ENCODE results near the gene MRPL24.

The MRPL24 gene

DNA sequence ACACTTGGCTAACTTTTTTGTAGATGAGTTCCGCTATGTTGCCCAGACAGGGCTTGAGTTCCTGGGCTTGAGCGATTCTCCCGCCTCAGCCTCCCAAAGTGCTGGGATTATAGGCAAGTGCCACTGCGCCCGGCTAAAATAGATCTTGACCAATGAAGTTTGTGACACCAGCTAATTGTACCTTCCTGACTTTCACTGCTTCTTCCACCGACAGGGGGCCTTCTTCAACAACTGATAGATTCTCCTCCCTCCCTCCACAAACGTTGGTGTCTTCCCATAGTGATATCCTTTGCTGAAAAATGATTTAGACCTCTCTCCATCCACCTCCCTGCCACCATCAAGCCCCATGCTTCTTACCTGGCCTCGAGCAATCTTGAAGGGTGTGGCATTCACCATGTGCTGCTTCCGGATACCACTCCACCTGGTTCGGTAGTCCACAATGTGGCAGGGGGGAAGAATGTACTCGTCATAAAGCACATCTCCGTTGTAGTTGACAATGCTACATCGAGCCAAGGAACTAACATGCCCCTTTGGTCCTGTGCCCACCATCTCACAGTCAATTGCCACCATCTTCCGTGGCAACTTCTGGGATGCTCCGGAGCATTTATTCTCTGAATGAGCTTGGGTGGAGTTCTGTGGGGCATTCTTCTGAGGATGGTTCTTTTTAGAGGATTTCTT, 14.2 kb downstream of the MRPL24 start:
- peak; percentile 53 for DNase-seq (ENCODE audit: low spot score)
- Mint-ChIP-seq H3K27ac (peak overlapping the region; percentile 99), H3K9me3 (no peaks in the 10 kb centered on the region), H3K4me1 (ENCODE audit: low read depth) (peaks cover 31% of the 10 kb centered on the region), H3K27me3 (ENCODE audit: low read depth) (no peaks in the 10 kb centered on the region), H3K36me3 (ENCODE audit: low read depth) (peaks cover 24% of the 10 kb centered on the region), H3K4me3 (no peak overlapping the region)

DNA sequence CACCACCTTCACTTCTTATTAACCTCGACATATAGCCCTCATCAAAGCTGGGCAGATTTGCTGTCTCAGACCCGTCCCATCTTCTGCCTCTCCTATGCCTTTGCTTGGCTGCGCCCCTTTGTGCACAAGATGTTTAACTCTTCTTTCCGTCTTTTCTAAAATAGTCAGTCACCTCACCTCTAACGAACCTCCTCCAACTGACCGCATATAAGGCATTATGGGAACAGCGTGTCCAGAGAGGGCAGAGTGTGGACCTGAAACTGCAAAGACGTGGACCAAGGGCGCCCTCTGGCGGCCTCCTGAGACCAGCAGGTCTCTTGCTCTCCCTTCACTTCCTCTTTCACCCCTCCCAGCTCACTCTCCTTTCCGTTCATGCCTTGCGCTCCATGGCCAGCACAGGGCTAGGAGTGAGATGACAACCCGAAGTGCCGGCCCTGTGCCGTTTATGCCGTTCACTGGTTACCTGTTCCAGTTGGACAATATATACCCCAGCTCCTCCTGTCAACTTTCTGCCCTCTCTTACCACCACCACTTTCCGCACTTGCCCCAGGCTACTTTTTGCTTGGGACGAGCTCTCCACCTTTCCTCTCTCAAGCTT, 15.1 kb downstream of the MRPL24 start:
- Mint-ChIP-seq H3K27me3 (ENCODE audit: low read depth) (no peaks in the 10 kb centered on the region), H3K27ac (no peak overlapping the region), H3K4me3 (no peak overlapping the region), H3K36me3 (ENCODE audit: low read depth) (peaks cover 29% of the 10 kb centered on the region), H3K4me1 (ENCODE audit: low read depth) (peaks cover 27% of the 10 kb centered on the region), H3K9me3 (no peaks in the 10 kb centered on the region)
- DNase-seq (ENCODE audit: low spot score): peak; percentile 78

DNA sequence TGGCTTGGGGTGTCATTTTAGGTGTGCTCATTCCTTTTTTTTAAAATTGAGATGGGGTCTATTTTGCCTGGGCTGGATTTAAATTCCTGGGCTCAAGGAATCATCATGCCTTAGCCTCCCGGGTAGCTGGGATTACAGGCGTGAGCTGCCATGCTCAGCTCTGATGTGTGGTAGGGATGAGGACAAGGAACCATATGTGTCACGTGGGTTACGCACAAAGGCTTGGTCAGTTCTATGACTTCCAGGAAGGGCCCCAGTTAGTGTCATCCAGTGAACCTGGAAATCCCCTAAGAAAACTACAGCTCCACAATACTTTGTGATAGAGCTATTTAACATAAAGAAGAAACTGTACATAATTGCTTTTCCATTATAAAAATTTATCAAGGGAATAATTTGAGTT, 19.4 kb downstream of the MRPL24 start:
- no peaks in the 10 kb centered on the region for H3K27me3 Mint-ChIP-seq (ENCODE audit: low read depth)
- H3K4me1 Mint-ChIP-seq (ENCODE audit: low read depth): peaks cover 11% of the 10 kb centered on the region
- no peak overlapping the region for H3K4me3 Mint-ChIP-seq
- H3K9me3 Mint-ChIP-seq: no peaks in the 10 kb centered on the region
- H3K27ac Mint-ChIP-seq: no peak overlapping the region
- H3K36me3 Mint-ChIP-seq (ENCODE audit: low read depth): peaks cover 39% of the 10 kb centered on the region
- DNase-seq (ENCODE audit: low spot score): no peak

DNA sequence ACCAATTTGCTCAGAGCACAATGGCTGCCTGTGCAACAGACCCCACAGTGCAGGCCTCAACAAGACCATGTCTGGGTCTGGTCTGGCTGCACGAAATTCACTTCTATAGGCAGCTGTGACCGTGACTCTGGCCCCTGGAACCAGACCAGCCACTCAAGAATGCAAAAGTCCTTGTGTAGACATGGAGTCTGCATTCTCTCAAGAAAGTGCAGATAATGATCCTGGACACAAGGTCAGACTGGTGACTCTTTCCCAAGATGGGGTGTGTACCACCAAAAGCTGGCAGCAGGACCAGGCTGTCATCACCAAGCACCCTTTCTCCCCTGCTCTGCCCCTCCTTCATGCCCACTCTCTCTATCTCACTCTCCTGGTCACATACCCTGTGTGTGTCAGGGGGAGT, 19.8 kb downstream of the MRPL24 start:
- Mint-ChIP-seq H3K9me3 (no peaks in the 10 kb centered on the region), H3K27me3 (ENCODE audit: low read depth) (no peaks in the 10 kb centered on the region), H3K4me1 (ENCODE audit: low read depth) (peaks cover 11% of the 10 kb centered on the region), H3K27ac (no peak overlapping the region), H3K4me3 (no peak overlapping the region), H3K36me3 (ENCODE audit: low read depth) (peaks cover 39% of the 10 kb centered on the region)
- no peak for DNase-seq (ENCODE audit: low spot score)

DNA sequence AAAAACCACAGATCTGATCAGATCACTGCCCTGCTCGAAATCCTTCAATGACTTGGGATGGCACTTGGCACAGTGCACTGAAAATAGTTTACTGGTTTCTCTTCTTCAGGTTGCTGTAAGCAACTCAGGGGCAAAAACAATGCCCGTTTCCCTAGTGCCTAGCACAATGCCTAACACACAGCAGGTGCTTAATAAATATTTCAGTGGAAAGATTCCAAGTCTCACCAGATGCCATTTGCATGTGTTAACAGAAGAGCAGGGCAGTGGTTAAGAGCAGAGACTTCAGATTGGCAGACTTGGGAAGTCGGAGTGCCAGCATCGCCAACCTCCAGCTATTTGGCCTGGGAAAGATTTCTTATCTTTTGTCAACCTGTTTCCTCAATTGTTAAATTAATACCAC, 23.5 kb downstream of the MRPL24 start:
- no peak for DNase-seq (ENCODE audit: low spot score)
- no peak overlapping the region for H3K27ac Mint-ChIP-seq
- H3K9me3 Mint-ChIP-seq: no peaks in the 10 kb centered on the region
- no peak overlapping the region for H3K4me3 Mint-ChIP-seq
- no peaks in the 10 kb centered on the region for H3K27me3 Mint-ChIP-seq (ENCODE audit: low read depth)
- H3K4me1 Mint-ChIP-seq (ENCODE audit: low read depth): no peaks in the 10 kb centered on the region
- peaks cover 22% of the 10 kb centered on the region for H3K36me3 Mint-ChIP-seq (ENCODE audit: low read depth)

DNA sequence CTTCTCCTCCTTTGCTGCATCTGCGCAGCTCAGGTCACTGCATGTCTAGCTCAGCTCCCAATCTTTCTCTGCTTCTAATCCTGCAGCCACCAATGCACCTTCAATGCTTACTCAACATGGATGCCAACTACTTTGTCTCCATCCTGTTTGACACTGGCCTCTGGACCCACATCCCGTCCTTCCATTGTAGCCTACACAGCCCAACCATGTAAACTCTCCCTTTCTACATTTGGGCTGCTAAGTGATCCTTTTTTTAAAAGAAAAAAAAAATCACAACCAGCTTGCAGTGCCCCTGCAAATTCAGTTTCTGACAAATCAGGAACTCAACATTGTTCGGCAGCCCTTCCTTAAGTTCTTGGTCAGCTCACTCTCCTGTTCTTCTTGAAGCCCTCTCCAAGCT, 26.1 kb downstream of the MRPL24 start:
- no peak for DNase-seq (ENCODE audit: low spot score)
- no peak overlapping the region for H3K27ac Mint-ChIP-seq
- H3K27me3 Mint-ChIP-seq (ENCODE audit: low read depth): no peaks in the 10 kb centered on the region
- H3K4me3 Mint-ChIP-seq: no peak overlapping the region
- no peaks in the 10 kb centered on the region for H3K9me3 Mint-ChIP-seq
- peaks cover 11% of the 10 kb centered on the region for H3K36me3 Mint-ChIP-seq (ENCODE audit: low read depth)
- no peaks in the 10 kb centered on the region for H3K4me1 Mint-ChIP-seq (ENCODE audit: low read depth)

DNA sequence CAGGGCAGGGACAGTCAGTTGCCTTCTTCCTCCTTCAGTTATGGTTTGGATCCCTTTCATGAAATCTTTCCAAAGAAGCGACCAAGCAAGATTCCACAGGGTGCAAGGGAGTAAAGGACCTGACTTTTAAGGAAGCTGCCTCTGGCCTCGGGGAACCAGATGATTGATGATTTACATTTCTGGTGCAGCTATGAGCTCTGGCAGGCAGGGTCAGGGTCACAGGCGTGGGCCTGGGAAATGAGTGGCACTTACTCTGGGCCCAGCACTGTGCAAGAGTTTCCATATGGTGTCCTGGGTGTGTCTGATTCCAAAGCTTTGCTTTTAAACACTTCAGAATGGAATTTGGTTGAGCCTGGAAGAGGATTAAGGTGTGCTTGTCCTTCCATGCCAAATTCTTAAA, 28.3 kb downstream of the MRPL24 start:
- Mint-ChIP-seq H3K27ac (no peak overlapping the region), H3K9me3 (no peaks in the 10 kb centered on the region), H3K36me3 (ENCODE audit: low read depth) (peaks cover 9% of the 10 kb centered on the region), H3K27me3 (ENCODE audit: low read depth) (peaks cover 8% of the 10 kb centered on the region), H3K4me1 (ENCODE audit: low read depth) (no peaks in the 10 kb centered on the region), H3K4me3 (no peak overlapping the region)
- no peak for DNase-seq (ENCODE audit: low spot score)

DNA sequence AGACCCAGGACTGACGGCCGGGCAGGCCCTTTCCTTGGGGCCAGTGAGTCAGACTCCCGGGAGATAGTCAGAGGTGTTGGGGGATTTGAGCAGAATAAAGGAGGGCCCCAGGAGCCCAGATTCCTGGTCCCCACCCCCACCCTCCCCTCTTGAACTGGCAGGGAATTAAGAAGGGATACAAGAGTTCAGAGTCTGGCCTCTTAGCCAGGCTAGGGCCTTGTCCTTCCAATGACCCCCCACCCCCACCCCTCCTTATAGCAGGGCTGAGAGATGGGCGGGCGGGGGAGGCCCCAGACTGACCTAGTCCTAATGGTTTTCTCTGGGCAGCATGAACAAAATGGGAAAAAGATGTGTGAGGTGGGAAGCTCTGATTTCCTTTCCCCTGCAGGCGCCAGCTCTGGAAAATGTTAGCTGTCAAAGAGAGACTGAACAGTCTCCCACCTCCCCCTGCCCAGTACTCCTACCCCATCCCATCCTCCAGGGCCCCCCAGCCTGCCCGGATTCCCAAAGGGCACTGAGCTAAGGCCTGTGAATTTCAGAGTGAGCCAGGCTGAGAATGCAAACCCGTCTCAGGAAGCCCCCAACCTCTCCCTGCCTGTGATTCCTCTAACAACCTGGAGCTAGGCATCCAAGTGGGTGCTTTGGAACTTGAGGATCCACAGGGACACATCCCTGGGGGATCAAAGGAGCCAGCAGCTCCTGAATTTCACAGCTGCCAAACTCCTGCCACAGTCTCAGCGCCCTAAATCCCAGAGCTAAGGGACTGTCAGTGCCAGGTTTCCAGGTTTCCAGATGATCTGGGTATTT, 29.7 kb downstream of the MRPL24 start:
- H3K4me3 Mint-ChIP-seq: no peak overlapping the region
- peaks cover 19% of the 10 kb centered on the region for H3K27me3 Mint-ChIP-seq (ENCODE audit: low read depth)
- peaks cover 4% of the 10 kb centered on the region for H3K36me3 Mint-ChIP-seq (ENCODE audit: low read depth)
- DNase-seq (ENCODE audit: low spot score): no peak
- no peaks in the 10 kb centered on the region for H3K9me3 Mint-ChIP-seq
- no peak overlapping the region for H3K27ac Mint-ChIP-seq
- peaks cover 8% of the 10 kb centered on the region for H3K4me1 Mint-ChIP-seq (ENCODE audit: low read depth)

DNA sequence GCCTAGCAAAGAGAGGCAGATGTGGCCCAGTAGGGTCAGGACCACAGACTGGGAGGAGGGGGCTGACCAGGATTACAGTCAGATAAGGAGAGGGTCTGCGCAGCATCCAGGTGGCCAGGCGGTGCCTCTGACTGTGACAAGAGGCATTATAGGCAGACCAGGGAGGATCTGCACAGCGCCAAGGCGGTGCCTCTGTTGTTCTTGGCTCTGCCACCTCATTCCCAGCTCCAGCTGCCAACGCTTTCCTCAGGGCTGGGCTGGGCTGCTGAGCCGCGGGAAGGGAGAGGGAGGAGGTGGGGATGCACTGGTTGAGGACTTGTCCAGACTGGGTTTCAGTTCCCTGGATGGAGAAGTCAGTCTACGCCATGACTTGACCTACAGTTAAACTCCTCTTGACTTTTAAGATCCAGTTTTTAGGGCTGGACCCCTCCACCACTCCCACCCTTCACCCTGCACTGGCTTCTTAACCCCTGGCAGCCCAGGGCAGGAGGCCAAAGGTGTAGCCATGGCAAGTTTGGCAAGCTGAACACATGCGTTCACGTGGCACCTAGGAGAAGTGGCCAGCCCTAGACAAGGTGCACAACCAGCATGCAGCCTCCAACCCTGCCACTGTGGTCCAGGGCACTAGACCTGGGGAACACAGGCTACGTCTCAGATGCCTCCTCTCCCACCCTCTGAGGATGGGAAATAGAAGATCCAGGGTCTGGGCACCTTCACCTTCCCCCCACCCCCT, 31.0 kb downstream of the MRPL24 start:
- Mint-ChIP-seq H3K4me1 (ENCODE audit: low read depth) (peaks cover 15% of the 10 kb centered on the region), H3K27ac (no peak overlapping the region), H3K27me3 (ENCODE audit: low read depth) (peaks cover 30% of the 10 kb centered on the region), H3K36me3 (ENCODE audit: low read depth) (no peaks in the 10 kb centered on the region), H3K9me3 (no peaks in the 10 kb centered on the region), H3K4me3 (no peak overlapping the region)
- no peak for DNase-seq (ENCODE audit: low spot score)

DNA sequence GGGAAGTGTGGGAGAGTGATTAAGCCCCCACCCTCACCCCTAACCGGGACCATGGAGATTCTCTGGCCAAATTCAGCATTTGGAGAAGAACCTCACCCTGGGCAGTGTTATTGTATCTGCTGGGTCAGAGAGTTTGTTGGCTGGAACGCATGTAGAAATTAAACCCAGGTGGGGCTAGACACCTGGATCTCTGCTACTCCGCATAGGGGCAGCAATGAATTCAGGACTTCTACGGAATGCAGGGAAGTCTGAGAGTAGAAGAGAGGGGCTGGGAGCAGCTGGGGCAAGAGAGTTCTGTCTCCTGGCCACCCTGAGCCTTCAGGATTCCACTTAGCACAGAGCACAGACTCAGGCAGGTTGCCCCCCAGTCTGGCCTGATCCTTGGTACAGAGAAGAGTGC, 31.9 kb downstream of the MRPL24 start:
- no peak overlapping the region for H3K4me3 Mint-ChIP-seq
- no peak overlapping the region for H3K27ac Mint-ChIP-seq
- peaks cover 15% of the 10 kb centered on the region for H3K4me1 Mint-ChIP-seq (ENCODE audit: low read depth)
- H3K9me3 Mint-ChIP-seq: no peaks in the 10 kb centered on the region
- peaks cover 38% of the 10 kb centered on the region for H3K27me3 Mint-ChIP-seq (ENCODE audit: low read depth)
- H3K36me3 Mint-ChIP-seq (ENCODE audit: low read depth): no peaks in the 10 kb centered on the region
- no peak for DNase-seq (ENCODE audit: low spot score)

DNA sequence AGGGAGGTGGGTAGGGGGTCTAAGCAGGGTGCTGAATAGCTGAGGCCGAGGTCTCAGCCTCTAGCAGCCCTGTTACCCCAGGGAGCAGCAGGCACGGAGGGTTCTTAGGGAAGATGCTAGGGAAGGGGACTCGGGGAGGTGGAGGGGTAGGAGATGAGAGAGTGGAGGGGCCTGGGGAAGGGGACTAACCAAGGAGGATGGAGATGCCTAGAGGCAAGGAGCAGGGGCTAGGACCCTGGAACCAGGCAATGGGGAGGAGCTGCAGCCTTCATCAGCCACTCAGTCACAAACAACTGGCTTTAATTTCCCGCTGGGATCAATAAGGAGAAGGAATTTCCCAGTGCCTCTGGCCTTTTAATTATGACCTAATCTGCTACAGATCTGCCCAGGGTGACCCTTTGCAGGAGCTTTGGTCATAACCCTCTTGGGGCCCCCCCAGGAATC, 32.6 kb downstream of the MRPL24 start:
- Mint-ChIP-seq H3K4me1 (ENCODE audit: low read depth) (peaks cover 15% of the 10 kb centered on the region), H3K27me3 (ENCODE audit: low read depth) (peaks cover 46% of the 10 kb centered on the region), H3K27ac (no peak overlapping the region), H3K4me3 (no peak overlapping the region), H3K36me3 (ENCODE audit: low read depth) (no peaks in the 10 kb centered on the region), H3K9me3 (no peaks in the 10 kb centered on the region)
- no peak for DNase-seq (ENCODE audit: low spot score)

DNA sequence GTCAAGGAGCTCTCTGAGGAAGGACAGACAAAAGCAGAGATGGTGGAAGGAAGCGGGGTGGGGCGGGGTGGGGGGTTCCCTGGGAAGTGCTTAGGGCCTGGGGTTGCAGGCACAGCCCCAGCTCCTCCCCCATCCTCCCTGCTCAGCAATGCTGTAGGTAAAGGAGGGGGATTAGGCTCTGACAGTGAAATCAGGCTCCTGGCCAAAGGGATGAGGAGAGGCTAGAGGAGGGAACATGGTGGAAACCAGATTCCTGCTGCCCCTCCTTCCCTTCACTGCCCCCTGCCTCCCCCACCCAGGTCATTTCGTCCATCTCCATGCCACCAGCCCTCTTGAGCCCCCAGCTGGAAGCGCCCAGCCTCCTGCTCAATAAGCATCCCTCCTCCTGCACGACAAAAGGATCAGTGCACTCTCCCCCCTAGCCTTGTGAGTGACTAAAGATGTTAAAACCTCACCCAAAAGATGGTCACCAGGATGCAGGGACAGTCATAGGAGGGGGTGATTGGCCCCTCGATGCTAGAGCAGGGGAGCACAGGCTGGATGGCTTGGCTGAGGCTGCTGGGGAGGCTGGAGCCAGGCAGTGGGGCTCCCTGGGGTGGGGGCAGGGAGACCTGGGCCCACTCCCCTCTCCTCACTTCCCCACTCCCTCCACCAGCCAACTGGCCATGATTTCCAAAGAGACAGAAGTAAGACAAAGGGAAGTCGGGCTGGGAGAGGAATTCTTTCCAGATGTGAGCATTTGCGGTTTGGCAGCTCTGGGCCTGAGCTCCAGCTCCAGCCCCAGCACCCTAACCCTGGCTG, 33.3 kb downstream of the MRPL24 start:
- H3K36me3 Mint-ChIP-seq (ENCODE audit: low read depth): no peaks in the 10 kb centered on the region
- no peaks in the 10 kb centered on the region for H3K9me3 Mint-ChIP-seq
- H3K27me3 Mint-ChIP-seq (ENCODE audit: low read depth): peaks cover 49% of the 10 kb centered on the region
- no peak for DNase-seq (ENCODE audit: low spot score)
- no peak overlapping the region for H3K4me3 Mint-ChIP-seq
- peaks cover 15% of the 10 kb centered on the region for H3K4me1 Mint-ChIP-seq (ENCODE audit: low read depth)
- peak overlapping the region; percentile 31 for H3K27ac Mint-ChIP-seq

DNA sequence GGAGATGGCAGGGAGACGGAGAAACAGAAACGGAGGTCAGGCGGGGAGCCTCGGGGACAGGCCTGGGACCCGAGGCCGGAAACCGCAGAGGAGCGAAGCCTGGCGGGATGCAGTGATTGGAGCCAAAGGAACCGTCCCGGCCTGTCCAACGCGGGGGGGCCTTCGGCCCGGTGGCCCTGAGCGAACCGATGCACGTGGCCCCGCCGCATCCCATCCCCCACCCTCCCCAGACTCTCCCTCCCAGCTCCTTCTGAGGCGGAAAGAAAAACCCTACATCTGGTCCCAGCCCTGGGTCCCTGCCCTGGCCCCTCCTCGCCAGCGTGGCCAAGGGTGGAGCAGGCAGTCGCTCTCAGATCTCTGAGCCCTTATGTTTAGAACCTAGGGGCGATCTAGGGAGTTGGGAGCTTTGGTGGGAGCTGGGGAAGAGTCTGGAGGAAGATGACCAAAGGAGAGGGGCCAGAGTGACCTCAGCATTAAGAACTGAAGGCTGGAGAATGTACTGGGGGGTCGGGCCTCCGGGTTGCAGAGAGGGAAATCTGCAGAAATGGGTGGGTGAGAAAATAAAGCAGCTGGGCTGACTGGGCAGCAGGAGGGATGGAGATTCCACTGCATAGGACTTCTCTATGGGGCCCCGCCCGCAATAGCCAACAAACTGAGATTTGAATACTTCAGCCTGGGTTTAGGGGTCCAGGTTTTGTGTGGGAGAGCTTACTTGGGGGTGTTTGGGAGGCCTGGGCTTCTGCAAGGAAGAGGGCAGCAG, 34.1 kb downstream of the MRPL24 start:
- Mint-ChIP-seq H3K9me3 (no peaks in the 10 kb centered on the region), H3K4me1 (ENCODE audit: low read depth) (peaks cover 15% of the 10 kb centered on the region), H3K27ac (peak overlapping the region; percentile 20), H3K27me3 (ENCODE audit: low read depth) (peaks cover 49% of the 10 kb centered on the region), H3K4me3 (peak overlapping the region; percentile 83), H3K36me3 (ENCODE audit: low read depth) (no peaks in the 10 kb centered on the region)
- DNase-seq (ENCODE audit: low spot score): no peak
